Mammary epithelial cell (primary cell): Measurements from ENCODE around the gene GNAS-AS1.

ENCODE experiments used
- EZH2 ChIP-seq: IDR thresholded peaks from 2 replicates; pipeline ENCODE4 v1.6.1; 2012; ENCODE audit warnings: low read length, inconsistent platforms, borderline replicate concordance
- TF ChIP-seq, protein P1 (sequence below), 2 donors: IDR thresholded peaks in 1 of 2; conservative IDR thresholded peaks in 1 of 2; 2 replicates each; pipeline ENCODE4 v1.5.1; 2011 to 2012; ENCODE audit warnings: inconsistent platforms in 2 of 2, low read length in 2 of 2, mild to moderate bottlenecking in 2 of 2, control low read depth in 1 of 2, low read depth in 1 of 2; ENCODE audit not compliant: insufficient read depth in 1 of 2; ENCODE audit errors: extremely low read depth in 1 of 2

DNA sequence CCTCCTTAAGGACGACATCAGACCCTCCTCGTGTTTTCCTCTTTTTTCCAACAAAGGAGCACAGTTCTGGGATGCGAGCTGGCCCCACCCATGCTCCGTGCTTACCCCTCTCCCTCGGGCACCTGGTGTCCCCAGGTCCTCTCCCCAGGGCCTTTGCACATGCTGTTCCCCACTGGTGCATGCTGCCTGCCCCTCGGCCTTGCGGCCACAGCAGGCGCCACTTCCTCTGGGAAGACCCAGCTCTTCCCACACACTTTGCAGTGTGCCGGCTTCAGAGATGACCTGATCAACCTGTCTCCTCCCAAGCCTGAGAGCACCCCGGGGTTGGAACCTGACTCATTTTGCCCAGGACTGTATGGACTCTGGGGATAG is 39.8 kb downstream of the GNAS-AS1 start:
- TF ChIP-seq, protein P1, sequence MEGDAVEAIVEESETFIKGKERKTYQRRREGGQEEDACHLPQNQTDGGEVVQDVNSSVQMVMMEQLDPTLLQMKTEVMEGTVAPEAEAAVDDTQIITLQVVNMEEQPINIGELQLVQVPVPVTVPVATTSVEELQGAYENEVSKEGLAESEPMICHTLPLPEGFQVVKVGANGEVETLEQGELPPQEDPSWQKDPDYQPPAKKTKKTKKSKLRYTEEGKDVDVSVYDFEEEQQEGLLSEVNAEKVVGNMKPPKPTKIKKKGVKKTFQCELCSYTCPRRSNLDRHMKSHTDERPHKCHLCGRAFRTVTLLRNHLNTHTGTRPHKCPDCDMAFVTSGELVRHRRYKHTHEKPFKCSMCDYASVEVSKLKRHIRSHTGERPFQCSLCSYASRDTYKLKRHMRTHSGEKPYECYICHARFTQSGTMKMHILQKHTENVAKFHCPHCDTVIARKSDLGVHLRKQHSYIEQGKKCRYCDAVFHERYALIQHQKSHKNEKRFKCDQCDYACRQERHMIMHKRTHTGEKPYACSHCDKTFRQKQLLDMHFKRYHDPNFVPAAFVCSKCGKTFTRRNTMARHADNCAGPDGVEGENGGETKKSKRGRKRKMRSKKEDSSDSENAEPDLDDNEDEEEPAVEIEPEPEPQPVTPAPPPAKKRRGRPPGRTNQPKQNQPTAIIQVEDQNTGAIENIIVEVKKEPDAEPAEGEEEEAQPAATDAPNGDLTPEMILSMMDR (conservative IDR thresholded peaks at IDR 0.05 in 1 of 2, IDR thresholded peaks at IDR 0.05 in 1 of 2; ENCODE audit: extremely low read depth in 1 of 2, insufficient read depth in 1 of 2, low read depth in 1 of 2, low read length in 2 of 2) = no peak
- no peak for TF ChIP-seq EZH2
